ENCODE data around the gene TSPAN9. TPM values are rescaled to one million over a fixed set of nuclear protein-coding genes. Genes with fewer than 3 reads are reported as not detected.

Gene TSPAN9
- total and polyA plus RNA-seq, 9 of the 15 experiments (the other 6 are each of a cell fraction or from before 2014, with no cell fraction given) = 0.23 to 2.1 (median 0.60) TPM; not detected in 2

DNA sequence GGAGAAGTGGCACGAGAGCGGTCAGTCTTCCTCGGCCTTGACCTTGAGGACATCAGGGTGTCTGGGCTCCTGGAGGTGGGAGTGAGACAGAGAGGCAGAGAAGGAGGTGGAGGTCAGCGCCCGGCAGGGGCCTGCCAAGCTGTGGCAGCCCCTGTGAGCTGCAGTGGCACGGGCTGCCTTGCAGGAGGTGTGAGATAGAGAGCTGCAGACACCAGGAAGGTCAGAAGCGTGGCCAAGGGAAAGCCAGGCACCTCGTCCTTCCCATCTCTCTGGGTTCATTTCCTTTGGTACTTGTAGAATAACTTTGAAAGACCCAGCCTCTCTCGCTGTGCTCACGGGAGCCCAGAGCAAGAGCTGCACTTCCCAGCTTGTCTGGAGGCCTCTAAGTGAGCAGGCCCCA, 98.1 kb downstream of the TSPAN9 start:
- FAIRE-seq (no peak), DNase-seq (ENCODE audit: extremely low read depth in 1 of 4, low spot score in 3 of 4) (no peak), ATAC-seq (no peak)
- peaks cover 10 to 60% of the 10 kb centered on the region in 2 experiments for H3K27me3 ChIP-seq (ENCODE audit: control insufficient read depth in 2 of 2, insufficient read depth in 2 of 2, low read length in 2 of 2)
- ChIA-PET CTCF (ENCODE audit: low intra/inter-chr PET ratio) (no interaction called here), POLR2A (no interaction called here)
- intact Hi-C loops (cut with micrococcal nuclease) = no loop called here
- TF ChIP-seq, protein P1, sequence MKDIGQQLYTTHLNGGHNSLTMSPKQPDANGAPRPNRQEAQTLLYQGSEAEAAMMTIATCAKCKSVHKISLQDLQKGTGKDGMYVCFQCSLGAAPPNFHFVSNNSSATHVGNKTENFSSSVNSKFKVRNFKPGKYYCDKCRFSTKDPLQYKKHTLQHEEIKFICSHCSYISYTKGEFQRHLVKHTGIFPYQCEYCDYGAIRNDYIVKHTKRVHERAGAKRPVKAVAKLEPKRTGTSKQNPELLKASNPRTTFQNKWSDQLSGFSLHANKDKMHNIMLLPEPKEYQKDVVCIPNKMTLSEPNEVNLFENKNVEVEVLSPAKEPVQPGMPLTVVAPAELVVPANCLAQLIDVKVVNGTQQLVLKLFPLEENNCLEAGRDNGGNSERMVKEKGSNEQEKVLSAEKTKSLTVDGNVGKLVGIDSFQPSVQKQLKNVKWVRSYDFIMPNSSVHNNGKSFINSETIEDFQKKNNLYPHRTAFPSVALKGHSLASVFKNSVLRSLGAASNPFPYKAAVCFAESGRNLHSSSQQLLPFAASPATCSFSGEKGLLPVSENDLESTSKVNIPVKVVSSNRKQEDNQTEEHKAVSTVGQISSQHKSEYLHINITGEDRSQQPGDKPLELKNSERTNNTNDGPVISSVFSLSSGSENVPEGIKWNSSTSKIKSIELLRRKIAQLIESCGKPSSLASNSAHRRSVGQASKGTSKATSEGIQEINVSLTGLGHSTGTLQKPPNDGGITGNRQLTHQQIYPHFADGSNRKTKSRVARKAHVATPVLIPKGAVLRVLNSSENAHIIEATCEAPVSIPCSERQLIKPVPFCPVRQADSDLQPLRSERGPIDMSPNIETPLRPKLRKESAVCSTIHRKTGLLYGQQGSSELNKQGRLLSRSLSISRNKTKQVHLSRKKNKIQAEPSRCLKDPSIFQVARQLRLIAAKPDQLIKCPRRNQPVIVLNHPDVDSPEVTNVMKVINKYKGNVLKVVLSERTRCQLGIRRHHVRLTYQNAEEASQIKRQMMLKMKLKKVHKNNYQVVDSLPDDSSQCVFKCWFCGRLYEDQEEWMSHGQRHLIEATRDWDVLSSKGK (CRISPR knock-in tag; IDR thresholded peaks at IDR 0.05) = no peak
- TF ChIP-seq MTF1 (CRISPR knock-in tag; IDR thresholded peaks at IDR 0.05; ENCODE audit: borderline replicate concordance) (no peak), PML (IDR thresholded peaks at IDR 0.05; ENCODE audit: low read length) (no peak), FOXA3 (CRISPR knock-in tag; conservative IDR thresholded peaks at IDR 0.05 in 1 of 2, IDR thresholded peaks at IDR 0.05 in 1 of 2) (no peak), HDAC2 (IDR thresholded peaks at IDR 0.05) (no peak), XRCC3 (IDR thresholded peaks at IDR 0.05) (no peak)
- in situ Hi-C loops (cut with MboI) = no loop called here
- no peaks in the 10 kb centered on the region for H3K9me3 ChIP-seq (replicated peaks; ENCODE audit: control insufficient read depth, insufficient read depth, low read depth, low read length)
- H4K20me1 ChIP-seq (replicated peaks; ENCODE audit: control insufficient read depth, insufficient read depth, low read length) = no peaks in the 10 kb centered on the region; the same call in 1 of the 2 replicates
- H3K9ac ChIP-seq (ENCODE audit: insufficient read depth in 1 of 2, low read depth in 2 of 2, low read length in 2 of 2) = no peak overlapping the region
- no peaks in the 10 kb centered on the region for H3K9me1 ChIP-seq (ENCODE audit: control insufficient read depth, insufficient read depth, low read length)
- no TSS peak for BruUV-seq (replicated peaks)
- H3K27ac ChIP-seq (ENCODE audit: extremely low read depth, low read depth, low read length) = no peak overlapping the region
- H3K4me1 ChIP-seq (replicated peaks in 1 of 2; ENCODE audit: control insufficient read depth in 2 of 2, insufficient read depth in 2 of 2, low read length in 2 of 2) = no peaks in the 10 kb centered on the region
- H3K79me2 ChIP-seq (ENCODE audit: control insufficient read depth, insufficient read depth, low read length) = no peaks in the 10 kb centered on the region
- H3K36me3 ChIP-seq (ENCODE audit: control insufficient read depth, insufficient read depth, low read length) = no peaks in the 10 kb centered on the region
- no peak overlapping the region for H3K4me2 ChIP-seq (ENCODE audit: insufficient read depth, low read length)
- H3K4me3 ChIP-seq = no peak overlapping the region
- H2AFZ ChIP-seq (ENCODE audit: low read depth, low read length) = no peak overlapping the region
- WGBS (ENCODE audit: insufficient coverage, low coverage, missing lambda C conversion rate) = 11% methylated on average over 10 of the region's 10 CpGs

Measured in K562 (cell line).